B cell (primary cell): ENCODE measurements around the gene NUDCD3. TPM values are rescaled to one million over a fixed set of nuclear protein-coding genes. Genes with fewer than 3 reads are reported as not detected.

Experiments
- ATAC-seq: fragments of 200-7000 bp; cut with Tn5 transposase; one replicate; pipeline ENCODE4 v1.10.0; 2021; ENCODE audit warnings: low read depth, mild to moderate bottlenecking, moderate number of reproducible peaks, moderate library complexity
- CTCF ChIA-PET: fragments of 350-600 bp; sonication (Branson Sonifier 250); formaldehyde crosslinking; loops from one replicate; lab custom pipeline; 2021; ENCODE audit warnings: antibody characterized with exemption, inconsistent platforms; lab: Charles Lee
- POLR2A ChIA-PET: fragments of 350-600 bp; sonication (Branson Sonifier 250); formaldehyde crosslinking; loops from one replicate; lab custom pipeline; 2021; ENCODE audit warnings: antibody characterized with exemption; lab: Charles Lee
- DNase-seq: peaks from one replicate; pipeline ENCODE4 v3.0.0; 2013
- H2AFZ ChIP-seq: 2 replicates; pipeline ENCODE4 v1.6.1; 2012; ENCODE audit warnings: mild to moderate bottlenecking, low read depth, low read length; ENCODE audit not compliant: insufficient read depth, poor library complexity, severe bottlenecking
- H3K27ac ChIP-seq, 2 donors: 1 replicate in 1 of 2; 2 replicates in 1 of 2; pipeline ENCODE4 v1.5.1; 2012 to 2013; ENCODE audit warnings: low read length in 2 of 2, mild to moderate bottlenecking in 2 of 2, moderate library complexity in 1 of 2
- H3K27me3 ChIP-seq, 4 experiments: fragments of 200-600 bp in 1 of 4; sonication (generic) in 1 of 4; replicated peaks in 1 of 4; 1 replicate in 2 of 4; 2 replicates in 2 of 4; pipeline versions ENCODE4 v1.6.1 to v1.7.0; 2013 to 2016; ENCODE audit warnings: low read length in 3 of 4, mild to moderate bottlenecking in 2 of 4, mixed read lengths in 1 of 4, moderate library complexity in 1 of 4; ENCODE audit not compliant: insufficient read depth in 4 of 4, control insufficient read depth in 3 of 4; ENCODE audit errors: control extremely low read depth in 1 of 4
- H3K36me3 ChIP-seq, 2 experiments: replicated peaks in 1 of 2; 1 replicate in 1 of 2; 2 replicates in 1 of 2; pipeline versions ENCODE4 v1.6.1 to v1.7.1; 2013; ENCODE audit warnings: low read length in 1 of 2; ENCODE audit not compliant: insufficient read depth in 2 of 2, control insufficient read depth in 1 of 2; ENCODE audit errors: control extremely low read depth in 1 of 2, extremely low read depth in 1 of 2
- H3K4me1 ChIP-seq, 2 donors: fragments of 200-600 bp in 1 of 2; sonication (generic) in 1 of 2; 1 replicate in 1 of 2; 2 replicates in 1 of 2; pipeline versions ENCODE4 v1.5.1 to v1.6.1; 2013 to 2017; ENCODE audit warnings: low read length in 2 of 2; ENCODE audit not compliant: control insufficient read depth in 2 of 2, insufficient read depth in 2 of 2
- H3K4me2 ChIP-seq: replicated peaks from 2 replicates; pipeline ENCODE3; 2012; ENCODE audit warnings: mild to moderate bottlenecking, low read depth, low read length; ENCODE audit not compliant: poor library complexity, severe bottlenecking
- H3K4me3 ChIP-seq, 5 experiments: fragments of 200-600 bp in 1 of 5; sonication (generic) in 1 of 5; 1 replicate in 3 of 5; 2 replicates in 2 of 5; pipeline versions ENCODE4 v1.5.1 to v1.7.0; 2011 to 2016; ENCODE audit warnings: low read length in 4 of 5, mild to moderate bottlenecking in 4 of 5, low read depth in 2 of 5, control low read depth in 1 of 5, moderate library complexity in 1 of 5; ENCODE audit not compliant: insufficient read depth in 1 of 5; ENCODE audit errors: control extremely low read depth in 1 of 5, extremely low read depth in 1 of 5
- H3K79me2 ChIP-seq: fragments of 200-600 bp; sonication (generic); one replicate; pipeline ENCODE4 v1.6.0; 2016; ENCODE audit warnings: low read length; ENCODE audit not compliant: control insufficient read depth, insufficient read depth
- H3K9ac ChIP-seq: fragments of 200-600 bp; sonication (generic); 2 replicates; pipeline ENCODE4 v1.6.1; 2017; ENCODE audit warnings: mild to moderate bottlenecking, low read length, moderate library complexity
- H3K9me3 ChIP-seq, 3 donors: one replicate each; pipeline versions ENCODE4 v1.6.1 to v1.7.1; 2013; ENCODE audit warnings: low read length in 2 of 3; ENCODE audit not compliant: control insufficient read depth in 2 of 3, insufficient read depth in 1 of 3; ENCODE audit errors: control extremely low read depth in 1 of 3
- H4K20me1 ChIP-seq: 2 replicates; pipeline ENCODE4 v1.6.0; 2012; ENCODE audit warnings: mild to moderate bottlenecking, low read length; ENCODE audit not compliant: insufficient read depth, control insufficient read depth, poor library complexity, severe bottlenecking
- H3K27ac Mint-ChIP-seq: one replicate; pipeline ENCODE4 v1.8.0; 2021; ENCODE audit warnings: mixed read lengths
- H3K27me3 Mint-ChIP-seq: one replicate; pipeline ENCODE4 v1.8.0; 2021; ENCODE audit warnings: mixed read lengths
- H3K4me1 Mint-ChIP-seq: one replicate; pipeline ENCODE4 v1.8.0; 2021; ENCODE audit warnings: mixed read lengths
- H3K4me3 Mint-ChIP-seq: one replicate; pipeline ENCODE4 v1.8.0; 2021; ENCODE audit warnings: mixed read lengths
- H3K9me3 Mint-ChIP-seq: one replicate; pipeline ENCODE4 v1.8.0; 2022; ENCODE audit warnings: mixed read lengths; ENCODE audit not compliant: insufficient read depth
- CTCF ChIP-seq: fragments of 200-600 bp; IDR thresholded peaks from one replicate; pipeline ENCODE4 v1.8.0; 2022; ENCODE audit warnings: antibody characterized with exemption, mild to moderate bottlenecking
- EZH2 ChIP-seq: IDR thresholded peaks from 2 replicates; pipeline ENCODE4 v1.6.1; 2012; ENCODE audit warnings: borderline replicate concordance, low read depth, mild to moderate bottlenecking, moderate library complexity, low read length; ENCODE audit not compliant: insufficient read depth, poor library complexity, severe bottlenecking
- WGBS: methylation state at CpG from one replicate; pipeline ENCODE4 v1.1.5; 2013; ENCODE audit warnings: missing lambda C conversion rate; ENCODE audit not compliant: insufficient coverage; 5-methylcytosine and 5-hydroxymethylcytosine counted together
- intact Hi-C: fragments of 100-400 bp; cut with micrococcal nuclease; formaldehyde crosslinking; loops from one replicate; pipeline ENCODE4 v1.10.0; 2022
- polyA plus RNA-seq: library from polyadenylated mRNA; depleted of rRNA; stranded (reverse); fragments of >200 nt; gene quantifications from 2 replicates; pipeline ENCODE4 v1.2.3, GENCODE V29; 2012
- total RNA-seq, 2 donors: library from RNA; stranded (reverse); fragments of 120-200 nt in 1 of 2; gene quantifications; 1 replicate in 1 of 2; 2 replicates in 1 of 2; pipeline versions ENCODE4 v1.2.3 to v1.2.4, GENCODE V29; 2013 to 2022

The NUDCD3 gene
- total and polyA plus RNA-seq, 2 donors (not counting 1 experiment from before 2014, with no cell fraction given), result 29.8 to 101 TPM

DNA sequence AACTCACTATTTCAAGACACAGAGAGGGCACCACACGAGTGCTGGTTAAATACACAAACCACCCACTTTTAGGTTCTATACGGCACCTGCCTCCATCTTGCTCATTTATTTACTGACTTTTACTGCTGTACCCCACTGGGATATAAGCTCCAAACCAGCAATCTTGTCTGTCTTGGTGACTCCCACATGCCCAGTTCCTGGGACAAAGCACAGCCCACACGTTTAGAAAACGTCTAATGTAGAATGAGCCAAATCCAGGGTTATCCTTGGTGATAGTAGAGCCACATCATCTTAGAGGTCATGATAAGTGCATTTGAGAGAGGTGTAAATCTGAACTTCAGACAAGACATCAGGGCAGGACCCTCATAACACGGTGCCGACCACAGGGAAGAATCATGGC lies 73.5 kb downstream of the NUDCD3 start:
- H2AFZ ChIP-seq, result no peak overlapping the region
- H3K79me2 ChIP-seq, result peaks cover 30% of the 10 kb centered on the region
- no peaks in the 10 kb centered on the region for H3K9me3 ChIP-seq
- peaks cover 44% of the 10 kb centered on the region for H4K20me1 ChIP-seq
- H3K9ac ChIP-seq, result no peak overlapping the region
- Mint-ChIP-seq H3K9me3 (no peaks in the 10 kb centered on the region), H3K27ac (no peak overlapping the region), H3K27me3 (no peaks in the 10 kb centered on the region), H3K4me1 (peaks cover 25% of the 10 kb centered on the region), H3K4me3 (no peak overlapping the region)
- ATAC-seq, result no peak
- ChIA-PET CTCF (no interaction called here), POLR2A (no interaction called here)
- no peak overlapping the region for H3K4me2 ChIP-seq
- peaks cover 13 to 22% of the 10 kb centered on the region in 2 experiments for H3K36me3 ChIP-seq
- intact Hi-C loops, result no loop called here
- H3K4me1 ChIP-seq, result no peaks in the 10 kb centered on the region
- H3K27me3 ChIP-seq, result no peaks in the 10 kb centered on the region
- DNase-seq, result no peak
- WGBS, result 100% methylated on average over 2 of the region's 6 CpGs
- H3K4me3 ChIP-seq, result no peak overlapping the region
- TF ChIP-seq EZH2, result no peak
- TF ChIP-seq CTCF, result no peak
- no peak overlapping the region for H3K27ac ChIP-seq

DNA sequence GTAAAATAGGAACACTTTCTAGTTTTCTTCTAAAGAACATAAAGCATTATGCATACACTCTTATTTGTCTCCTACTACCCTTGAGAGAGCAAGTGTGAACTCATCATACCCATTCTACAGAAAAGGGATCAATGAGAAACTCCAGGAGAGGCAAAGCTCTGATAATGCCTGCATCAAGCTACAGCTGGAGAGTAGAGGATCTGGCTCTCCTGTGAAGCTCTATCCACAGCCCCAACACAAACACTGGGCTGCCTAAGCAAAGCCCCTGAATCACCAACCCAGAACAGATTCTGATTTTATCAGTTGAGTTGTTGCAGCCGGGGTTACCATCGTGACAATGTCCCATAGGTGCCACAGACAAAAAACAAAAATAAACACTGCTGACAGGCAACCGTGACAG lies 74.9 kb downstream of the NUDCD3 start:
- Mint-ChIP-seq H3K27ac (no peak overlapping the region), H3K27me3 (no peaks in the 10 kb centered on the region), H3K9me3 (no peaks in the 10 kb centered on the region), H3K4me3 (no peak overlapping the region), H3K4me1 (peaks cover 18% of the 10 kb centered on the region)
- no peak for TF ChIP-seq CTCF
- TF ChIP-seq EZH2, result no peak
- H3K9me3 ChIP-seq, result peaks cover 0 to 4% (median 3%) of the 10 kb centered on the region in 3 donors
- ATAC-seq, result no peak
- peaks cover 20 to 25% of the 10 kb centered on the region in 2 experiments for H3K36me3 ChIP-seq
- no peaks in the 10 kb centered on the region for H3K4me1 ChIP-seq
- H3K9ac ChIP-seq, result no peak overlapping the region
- no peak overlapping the region for H3K27ac ChIP-seq
- DNase-seq, result no peak
- no peak overlapping the region for H3K4me2 ChIP-seq
- H4K20me1 ChIP-seq, result peaks cover 44% of the 10 kb centered on the region
- intact Hi-C loops, result no loop called here
- no peak overlapping the region for H3K4me3 ChIP-seq
- ChIA-PET POLR2A (no interaction called here), CTCF (no interaction called here)
- H3K27me3 ChIP-seq, result no peaks in the 10 kb centered on the region
- H3K79me2 ChIP-seq, result peaks cover 30% of the 10 kb centered on the region
- 88% methylated on average over 1 of the region's 3 CpGs for WGBS
- H2AFZ ChIP-seq, result no peak overlapping the region
